C4-2B (cell line): ENCODE measurements around the gene PYGL.

Experiments used
- ZFX ChIP-seq: fragments of 450-650 bp; IDR thresholded peaks from 2 replicates; pipeline ENCODE4 v1.6.1; 2017
- TF ChIP-seq, protein P1 (sequence below): fragments of 450-650 bp; conservative IDR thresholded peaks from 2 replicates; pipeline ENCODE4 v1.5.1; 2017; ENCODE audit warnings: mild to moderate bottlenecking

- TF ChIP-seq, protein P1, sequence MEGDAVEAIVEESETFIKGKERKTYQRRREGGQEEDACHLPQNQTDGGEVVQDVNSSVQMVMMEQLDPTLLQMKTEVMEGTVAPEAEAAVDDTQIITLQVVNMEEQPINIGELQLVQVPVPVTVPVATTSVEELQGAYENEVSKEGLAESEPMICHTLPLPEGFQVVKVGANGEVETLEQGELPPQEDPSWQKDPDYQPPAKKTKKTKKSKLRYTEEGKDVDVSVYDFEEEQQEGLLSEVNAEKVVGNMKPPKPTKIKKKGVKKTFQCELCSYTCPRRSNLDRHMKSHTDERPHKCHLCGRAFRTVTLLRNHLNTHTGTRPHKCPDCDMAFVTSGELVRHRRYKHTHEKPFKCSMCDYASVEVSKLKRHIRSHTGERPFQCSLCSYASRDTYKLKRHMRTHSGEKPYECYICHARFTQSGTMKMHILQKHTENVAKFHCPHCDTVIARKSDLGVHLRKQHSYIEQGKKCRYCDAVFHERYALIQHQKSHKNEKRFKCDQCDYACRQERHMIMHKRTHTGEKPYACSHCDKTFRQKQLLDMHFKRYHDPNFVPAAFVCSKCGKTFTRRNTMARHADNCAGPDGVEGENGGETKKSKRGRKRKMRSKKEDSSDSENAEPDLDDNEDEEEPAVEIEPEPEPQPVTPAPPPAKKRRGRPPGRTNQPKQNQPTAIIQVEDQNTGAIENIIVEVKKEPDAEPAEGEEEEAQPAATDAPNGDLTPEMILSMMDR: no peak
- TF ChIP-seq ZFX: no peak
These were observed 33.7 kb upstream of the PYGL start for GRCh38 chr14:50977863-50978528.
